H1 (cell line): ENCODE measurements around the gene SRRM4. TPM values are rescaled to one million over a fixed set of nuclear protein-coding genes. Genes with fewer than 3 reads are reported as not detected.

Experiments used
- CTCF ChIA-PET: fragments of 300-600 bp; sonication (Branson Sonifier 250); formaldehyde crosslinking; loops from one replicate; lab custom pipeline; 2021; ENCODE audit not compliant: partially characterized antibody; lab: Charles Lee
- POLR2A ChIA-PET: fragments of 300-600 bp; sonication (Branson Sonifier 250); formaldehyde crosslinking; loops from one replicate; lab custom pipeline; 2021; ENCODE audit warnings: inconsistent platforms; ENCODE audit not compliant: partially characterized antibody; lab: Charles Lee
- DNase-seq, 2 experiments: peaks; one replicate each; pipeline versions ENCODE4 v3.0.0 to v3.0.0-alpha.2; 2010 to 2022; ENCODE audit warnings: low spot score in 2 of 2, low read depth in 1 of 2, mixed read lengths in 1 of 2
- FAIRE-seq: peaks from 2 replicates; lab custom pipeline; 2011; peaks lifted over from hg19 to GRCh38; lab: Jason Lieb, UNC
- H2AFZ ChIP-seq: 2 replicates; pipeline ENCODE4 v1.8.1; 2012; ENCODE audit warnings: low read length, inconsistent platforms
- H2AK5ac ChIP-seq: 2 replicates; pipeline ENCODE4 v1.6.1; 2013; ENCODE audit warnings: low read depth, low read length
- H2BK120ac ChIP-seq: replicated peaks from 2 replicates; pipeline ENCODE3; 2013; ENCODE audit warnings: low read depth, low read length, inconsistent platforms
- H2BK12ac ChIP-seq: 2 replicates; pipeline ENCODE4 v1.6.1; 2013; ENCODE audit warnings: low read depth, low read length
- H2BK15ac ChIP-seq: 2 replicates; pipeline ENCODE4 v1.6.1; 2013; ENCODE audit warnings: low read length
- H2BK20ac ChIP-seq: 2 replicates; pipeline ENCODE4 v1.6.1; 2013; ENCODE audit warnings: low read length
- H2BK5ac ChIP-seq: 2 replicates; pipeline ENCODE4 v1.6.1; 2013; ENCODE audit warnings: low read depth, low read length
- H3K14ac ChIP-seq: 2 replicates; pipeline ENCODE4 v1.6.1; 2013; ENCODE audit warnings: inconsistent platforms; ENCODE audit not compliant: insufficient read length
- H3K18ac ChIP-seq: 2 replicates; pipeline ENCODE4 v1.6.1; 2013; ENCODE audit warnings: low read length; ENCODE audit errors: extremely low read depth
- H3K23ac ChIP-seq: 2 replicates; pipeline ENCODE4 v1.6.1; 2013; ENCODE audit warnings: inconsistent platforms; ENCODE audit not compliant: insufficient read length
- H3K23me2 ChIP-seq: 2 replicates; pipeline ENCODE4 v1.6.1; 2013; ENCODE audit warnings: low read depth, low read length
- H3K27ac ChIP-seq: 2 replicates; pipeline ENCODE4 v1.6.1; 2011; ENCODE audit warnings: low read depth, low read length, inconsistent platforms
- H3K27me3 ChIP-seq, 4 experiments: replicated peaks in 1 of 4; 1 replicate in 1 of 4; 2 replicates in 3 of 4; pipeline versions ENCODE4 v1.6.1 to v1.8.1; 2011 to 2013; ENCODE audit warnings: low read length in 3 of 4, mild to moderate bottlenecking in 3 of 4, inconsistent platforms in 2 of 4, mixed read lengths in 2 of 4, moderate library complexity in 1 of 4; ENCODE audit not compliant: control insufficient read depth in 3 of 4, insufficient read depth in 3 of 4; ENCODE audit errors: extremely low read depth in 1 of 4
- H3K36me3 ChIP-seq, 4 experiments: 2 replicates each; pipeline versions ENCODE4 v1.6.1 to v1.8.1; 2011 to 2013; ENCODE audit warnings: mild to moderate bottlenecking in 4 of 4, low read length in 3 of 4, moderate library complexity in 2 of 4, control low read depth in 1 of 4, inconsistent platforms in 1 of 4; ENCODE audit not compliant: insufficient read depth in 4 of 4, control insufficient read depth in 2 of 4
- H3K4ac ChIP-seq: replicated peaks from 2 replicates; pipeline ENCODE3; 2013; ENCODE audit warnings: low read length, low read depth, mixed read lengths, inconsistent platforms; ENCODE audit not compliant: insufficient read length
- H3K4me1 ChIP-seq, 4 experiments: replicated peaks in 1 of 4; 1 replicate in 1 of 4; 2 replicates in 3 of 4; pipeline versions ENCODE4 v1.6.1 to v1.8.1; 2011 to 2013; ENCODE audit warnings: low read length in 3 of 4, inconsistent platforms in 2 of 4, mixed read lengths in 1 of 4; ENCODE audit not compliant: insufficient read depth in 4 of 4, control insufficient read depth in 3 of 4
- H3K4me2 ChIP-seq, 2 experiments: 2 replicates each; pipeline versions ENCODE4 v1.6.1 to v1.8.1; 2011 to 2013; ENCODE audit warnings: low read depth in 2 of 2, low read length in 2 of 2, control low read depth in 1 of 2, inconsistent platforms in 1 of 2, mild to moderate bottlenecking in 1 of 2; ENCODE audit not compliant: insufficient read depth in 1 of 2
- H3K4me3 ChIP-seq, 4 experiments: fragments of 200-600, 300-600 bp in 1 of 4; sonication (generic), shearing (Covaris generic), sonication (Bioruptor Twin) in 1 of 4; 2 replicates each; pipeline versions ENCODE4 v1.5.1 to v1.8.1; 2011 to 2016; ENCODE audit warnings: low read length in 4 of 4, low read depth in 3 of 4, control low read depth in 2 of 4, inconsistent platforms in 2 of 4, mild to moderate bottlenecking in 2 of 4, mixed read lengths in 1 of 4, moderate library complexity in 1 of 4; ENCODE audit not compliant: insufficient read depth in 2 of 4; ENCODE audit errors: extremely low read depth in 1 of 4
- H3K56ac ChIP-seq: replicated peaks from 2 replicates; pipeline ENCODE3; 2013; ENCODE audit warnings: low read depth, mild to moderate bottlenecking, mixed read lengths, low read length, inconsistent platforms; ENCODE audit not compliant: insufficient read length
- H3K79me1 ChIP-seq: 2 replicates; pipeline ENCODE4 v1.6.1; 2013; ENCODE audit warnings: low read depth, low read length, control low read depth
- H3K79me2 ChIP-seq, 2 experiments: 2 replicates each; pipeline versions ENCODE4 v1.6.1 to v1.8.1; 2012 to 2013; ENCODE audit warnings: low read length in 2 of 2, mild to moderate bottlenecking in 2 of 2, inconsistent platforms in 1 of 2; ENCODE audit not compliant: insufficient read depth in 2 of 2, control insufficient read depth in 1 of 2
- H3K9ac ChIP-seq, 4 experiments: replicated peaks in 1 of 4; 1 replicate in 1 of 4; 2 replicates in 3 of 4; pipeline versions ENCODE4 v1.6.1 to v1.8.1; 2011 to 2013; ENCODE audit warnings: low read depth in 3 of 4, low read length in 3 of 4, control low read depth in 2 of 4, mild to moderate bottlenecking in 2 of 4, moderate library complexity in 2 of 4, inconsistent platforms in 1 of 4; ENCODE audit errors: extremely low read depth in 1 of 4
- H3K9me3 ChIP-seq, 2 experiments: 2 replicates each; pipeline versions ENCODE4 v1.6.1 to v1.8.1; 2012 to 2013; ENCODE audit warnings: mild to moderate bottlenecking in 2 of 2, moderate library complexity in 2 of 2, control low read depth in 1 of 2, inconsistent platforms in 1 of 2, low read depth in 1 of 2, low read length in 1 of 2, mixed read lengths in 1 of 2; ENCODE audit not compliant: insufficient read depth in 2 of 2
- H4K20me1 ChIP-seq, 2 experiments: replicated peaks in 1 of 2; 2 replicates each; pipeline versions ENCODE3 to v1.8.1; 2011 to 2013; ENCODE audit warnings: inconsistent platforms in 2 of 2, low read length in 2 of 2, mild to moderate bottlenecking in 1 of 2; ENCODE audit not compliant: insufficient read depth in 2 of 2, control insufficient read depth in 1 of 2
- H4K5ac ChIP-seq: 2 replicates; pipeline ENCODE4 v1.6.1; 2013; ENCODE audit warnings: low read length, low read depth, mixed read lengths, inconsistent platforms; ENCODE audit not compliant: insufficient read length
- H4K8ac ChIP-seq: 2 replicates; pipeline ENCODE4 v1.8.0; 2013; ENCODE audit warnings: mild to moderate bottlenecking, moderate library complexity, low read length, inconsistent platforms; ENCODE audit not compliant: insufficient read depth; ENCODE audit errors: extremely low read depth
- H4K91ac ChIP-seq: replicated peaks from 2 replicates; pipeline ENCODE3; 2013; ENCODE audit warnings: low read length, mixed read lengths, inconsistent platforms; ENCODE audit not compliant: insufficient read length
- CBX5 ChIP-seq: fragments of 300-800, 300-1000 bp; sonication (generic); IDR thresholded peaks from 2 replicates; pipeline ENCODE4 v1.7.1; 2016; ENCODE audit warnings: antibody characterized with exemption, low read length, low read depth
- CBX8 ChIP-seq: fragments of 300-800, 300-1000 bp; sonication (generic); IDR thresholded peaks from 2 replicates; pipeline ENCODE4 v1.7.1; 2016; ENCODE audit warnings: low read depth, low read length, borderline replicate concordance
- CHD1 ChIP-seq: IDR thresholded peaks from 2 replicates; pipeline ENCODE4 v1.6.1; 2012; ENCODE audit warnings: low read depth, low read length, improper control_type of control experiment
- CHD2 ChIP-seq: IDR thresholded peaks from 2 replicates; pipeline ENCODE4 v1.6.1; 2012; ENCODE audit warnings: low read length, improper control_type of control experiment
- CTBP2 ChIP-seq: IDR thresholded peaks from 2 replicates; pipeline ENCODE4 v1.7.0; 2011; ENCODE audit warnings: borderline replicate concordance, mild to moderate bottlenecking, moderate library complexity, mixed read lengths, low read length; ENCODE audit not compliant: insufficient read depth, insufficient read length
- EP300 ChIP-seq, 2 experiments: IDR thresholded peaks; 1 replicate in 1 of 2; 2 replicates in 1 of 2; pipeline ENCODE4 v1.6.1; 2011 to 2012; ENCODE audit warnings: low read depth in 2 of 2, low read length in 2 of 2, mild to moderate bottlenecking in 2 of 2, borderline replicate concordance in 1 of 2, inconsistent platforms in 1 of 2, moderate library complexity in 1 of 2
- NRF1 ChIP-seq: IDR thresholded peaks from 2 replicates; pipeline ENCODE4 v1.6.1; 2011; ENCODE audit warnings: mild to moderate bottlenecking, low read depth, low read length, improper control_type of control experiment
- PHF8 ChIP-seq: fragments of 200-600 bp; sonication (generic); conservative IDR thresholded peaks from 2 replicates; pipeline ENCODE4 v1.7.1; 2012; ENCODE audit warnings: low read depth, mild to moderate bottlenecking, inconsistent platforms, low read length, moderate library complexity
- POLR2AphosphoS5 ChIP-seq: IDR thresholded peaks from 2 replicates; pipeline ENCODE4 v1.6.1; 2011; ENCODE audit warnings: low read depth, low read length
- POU5F1 ChIP-seq: IDR thresholded peaks from 2 replicates; pipeline ENCODE4 v1.6.1; 2011; ENCODE audit warnings: low read depth, mild to moderate bottlenecking, low read length, moderate library complexity
- RXRA ChIP-seq: IDR thresholded peaks from 2 replicates; pipeline ENCODE4 v1.6.1; 2011; ENCODE audit warnings: low read depth, mild to moderate bottlenecking, low read length, moderate library complexity; ENCODE audit not compliant: insufficient read depth
- SIX5 ChIP-seq: IDR thresholded peaks from 2 replicates; pipeline ENCODE4 v1.6.1; 2011; ENCODE audit warnings: mild to moderate bottlenecking, low read depth, low read length
- SP2 ChIP-seq: IDR thresholded peaks from 2 replicates; pipeline ENCODE4 v1.6.1; 2012; ENCODE audit warnings: mild to moderate bottlenecking, low read length, inconsistent platforms
- TEAD4 ChIP-seq: IDR thresholded peaks from 2 replicates; pipeline ENCODE4 v1.6.1; 2012; ENCODE audit warnings: low read depth, low read length, inconsistent platforms, mixed read lengths
- WGBS, 2 experiments: shearing (Covaris generic) in 1 of 2; methylation state at CpG; one replicate each; pipeline versions ENCODE4 v1.1.6 to v1.1.7; 2013 to 2015; ENCODE audit warnings: low lambda C conversion rate in 2 of 2, mixed read lengths in 2 of 2, inconsistent platforms in 1 of 2, low coverage in 1 of 2, missing lambda C conversion rate in 1 of 2; ENCODE audit not compliant: insufficient replicate concordance in 2 of 2, insufficient coverage in 1 of 2, insufficient read length in 1 of 2; ENCODE audit errors: extremely low coverage in 1 of 2, missing lambda C conversion rate in 1 of 2; 5-methylcytosine and 5-hydroxymethylcytosine counted together
- polyA plus RNA-seq, 7 experiments: library from polyadenylated mRNA; depleted of rRNA in 3 of 7; stranded (reverse) in 5 of 7; unstranded in 2 of 7; fragments of >200 nt in 5 of 7; fragments of 200-250 nt in 2 of 7; gene quantifications; 1 replicate in 5 of 7; 2 replicates in 1 of 7; 4 replicates in 1 of 7; pipeline versions ENCODE4 v1.2.1 to v1.2.3, GENCODE V29; 2011 to 2013; ENCODE audit warnings: missing spikeins in 2 of 7, mixed read lengths in 2 of 7
- total RNA-seq: library from RNA; stranded (reverse); fragmentation: NEBNext Ultra II Directional; extraction: Animal tissue kit (Norgen Biotek cat#: 25700); gene quantifications from 2 replicates; pipeline ENCODE4 v1.2.1, GENCODE V29; 2021

Gene SRRM4
- total and polyA plus RNA-seq, 2 of the 8 experiments (the other 6 are each of a cell fraction or from before 2014, with no cell fraction given), result 0.53 to 1.1 TPM

DNA sequence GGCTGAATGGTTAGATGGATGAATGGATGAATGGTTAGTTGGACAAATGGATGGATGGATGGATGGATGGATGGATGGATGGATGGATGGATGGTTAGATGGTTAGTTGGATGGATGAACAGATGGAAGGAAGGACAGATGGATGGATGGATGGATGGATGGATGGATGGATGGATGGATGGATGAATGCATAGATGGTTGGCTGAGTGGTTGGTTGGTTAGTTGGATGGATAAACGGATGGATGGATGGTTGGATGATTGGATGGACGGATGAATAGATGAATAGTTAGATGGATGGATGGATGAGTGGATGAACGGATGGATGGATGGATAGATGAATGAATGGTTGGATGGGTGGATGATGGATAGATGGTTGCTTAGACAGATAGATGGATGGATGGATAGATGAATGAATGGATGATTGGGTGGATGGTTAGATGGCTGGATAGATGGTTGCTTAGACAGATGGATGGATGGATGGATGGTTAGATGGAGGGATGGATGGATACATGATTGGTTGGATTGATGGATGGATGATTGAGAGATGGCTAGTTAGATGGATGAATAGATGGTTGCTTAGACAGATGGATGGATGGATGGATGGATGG is 148.6 kb downstream of the SRRM4 start:
- Histone ChIP-seq H3K23me2 (peaks cover 9% of the 10 kb centered on the region; the same call in 1 of the 2 replicates), H3K4me3 (no peak overlapping the region), H2BK5ac (no peak overlapping the region), H3K4me2 (no peak overlapping the region), H2BK120ac (no peak overlapping the region), H3K18ac (no peak overlapping the region), H4K91ac (no peak overlapping the region), H3K79me1 (no peaks in the 10 kb centered on the region), H2BK20ac (no peak overlapping the region), H3K56ac (peak overlapping the region; percentile 97), H3K14ac (no peak overlapping the region), H3K79me2 (no peaks in the 10 kb centered on the region), H3K4ac (no peak overlapping the region), H3K27me3 (no peaks in the 10 kb centered on the region; a peak in 1 of 7 replicates), H3K4me1 (no peaks in the 10 kb centered on the region; a peak in 1 of 7 replicates), H3K9me3 (peaks cover 28 to 36% of the 10 kb centered on the region in 2 experiments), H3K36me3 (peaks cover 0 to 37% (median 2%) of the 10 kb centered on the region in 4 experiments; a peak in 3 of 8 replicates), H3K23ac (no peak overlapping the region), H3K9ac (no peak overlapping the region), H2AK5ac (no peak overlapping the region), H4K8ac (no peak overlapping the region), H2BK15ac (no peak overlapping the region), H4K5ac (no peak overlapping the region), H2AFZ (no peak overlapping the region), H3K27ac (no peak overlapping the region), H2BK12ac (no peak overlapping the region), H4K20me1 (peaks cover 0 to 7% of the 10 kb centered on the region in 2 experiments)
- FAIRE-seq (no peak), DNase-seq (no peak)
- CTCF ChIA-PET, result interaction anchor here (1.6 kb wide), 1 partner anchor 109 kb away, joined by 4 read pairs; no protein-coding TSS in a partner anchor
- POLR2A ChIA-PET, result interaction anchor here (0.7 kb wide), 1 partner anchor 98 kb away, joined by 3 read pairs; no protein-coding TSS in a partner anchor
- 82 to 100% methylated on average over 3 of the region's 3 CpGs for WGBS, 2 experiments
- TF ChIP-seq CBX5 (no peak), CHD1 (no peak), TEAD4 (no peak), POLR2AphosphoS5 (no peak), PHF8 (no peak), SP2 (no peak), EP300 (IDR thresholded peaks at IDR 0.05; ENCODE audit: borderline replicate concordance in 1 of 2, low read depth in 2 of 2, low read length in 2 of 2) (no peak), CHD2 (no peak), SIX5 (no peak), CBX8 (no peak), CTBP2 (no peak), RXRA (no peak), POU5F1 (no peak), NRF1 (no peak)
